ENCODE data around the gene ETS1.

The ETS1 gene

GRCh38 chr11:128596250-128596649 is 8.9 kb upstream of the ETS1 start:
- DNase-seq (ENCODE audit: low read depth), result no peak
- TF ChIP-seq CTCF (IDR thresholded peaks at IDR 0.05; ENCODE audit: control insufficient read depth, insufficient read depth, low read depth, low read length, missing control alignments), result no peak
- H3K4me3 ChIP-seq (ENCODE audit: control insufficient read depth, low read depth, low read length), result no peak overlapping the region

GRCh38 chr11:128595775-128596174 is 8.4 kb upstream of the ETS1 start:
- no peak overlapping the region for H3K4me3 ChIP-seq (ENCODE audit: control insufficient read depth, low read depth, low read length)
- DNase-seq (ENCODE audit: low read depth), result no peak
- TF ChIP-seq CTCF (IDR thresholded peaks at IDR 0.05; ENCODE audit: control insufficient read depth, insufficient read depth, low read depth, low read length, missing control alignments), result no peak

- H3K4me3 ChIP-seq (ENCODE audit: control insufficient read depth, low read depth, low read length), result no peak overlapping the region
- DNase-seq (ENCODE audit: low read depth), result no peak
- TF ChIP-seq CTCF (IDR thresholded peaks at IDR 0.05; ENCODE audit: control insufficient read depth, insufficient read depth, low read depth, low read length, missing control alignments), result no peak
These were observed 7.9 kb upstream of the ETS1 start for GRCh38 chr11:128595221-128595620.

GRCh38 chr11:128594226-128594625 is 6.9 kb upstream of the ETS1 start:
- TF ChIP-seq CTCF (IDR thresholded peaks at IDR 0.05; ENCODE audit: control insufficient read depth, insufficient read depth, low read depth, low read length, missing control alignments), result no peak
- no peak overlapping the region for H3K4me3 ChIP-seq (ENCODE audit: control insufficient read depth, low read depth, low read length)
- DNase-seq (ENCODE audit: low read depth), result no peak

- DNase-seq (ENCODE audit: low read depth), result no peak
- TF ChIP-seq CTCF (IDR thresholded peaks at IDR 0.05; ENCODE audit: control insufficient read depth, insufficient read depth, low read depth, low read length, missing control alignments), result no peak
- no peak overlapping the region for H3K4me3 ChIP-seq (ENCODE audit: control insufficient read depth, low read depth, low read length)
These were observed 5.9 kb upstream of the ETS1 start for GRCh38 chr11:128593281-128593680.

GRCh38 chr11:128592454-128592853 is 5.1 kb upstream of the ETS1 start:
- no peak overlapping the region for H3K4me3 ChIP-seq (ENCODE audit: control insufficient read depth, low read depth, low read length)
- no peak for DNase-seq (ENCODE audit: low read depth)
- TF ChIP-seq CTCF (IDR thresholded peaks at IDR 0.05; ENCODE audit: control insufficient read depth, insufficient read depth, low read depth, low read length, missing control alignments), result no peak

GRCh38 chr11:128590587-128590986 is 3.2 kb upstream of the ETS1 start:
- no peak for DNase-seq (ENCODE audit: low read depth)
- no peak overlapping the region for H3K4me3 ChIP-seq (ENCODE audit: control insufficient read depth, low read depth, low read length)
- no peak for TF ChIP-seq CTCF (IDR thresholded peaks at IDR 0.05; ENCODE audit: control insufficient read depth, insufficient read depth, low read depth, low read length, missing control alignments)
